Naive thymus-derived CD4-positive, alpha-beta T cell (primary cell): Measurements from ENCODE around the gene DUSP22. TPM values are rescaled to one million over a fixed set of nuclear protein-coding genes. Genes with fewer than 3 reads are reported as not detected.

Experiments
- ATAC-seq: fragments of 150-1000 bp; cut with Tn5 transposase; 2 replicates; pipeline ENCODE4 v1.10.0; 2021; ENCODE audit warnings: mild to moderate bottlenecking, moderate library complexity
- CTCF ChIA-PET: fragments of 350-600 bp; sonication (Branson Sonifier 250); formaldehyde crosslinking; loops from one replicate; lab custom pipeline; 2021; ENCODE audit warnings: antibody characterized with exemption; lab: Charles Lee
- POLR2A ChIA-PET: fragments of 350-600 bp; sonication (Branson Sonifier 250); formaldehyde crosslinking; loops from one replicate; lab custom pipeline; 2021; ENCODE audit warnings: antibody characterized with exemption, inconsistent platforms; lab: Charles Lee
- DNase-seq, 9 donors: peaks; one replicate each; pipeline versions ENCODE4 v3.0.0 to v3.0.0-alpha.2; 2020 to 2022; ENCODE audit warnings: mixed read lengths in 1 of 9
- H3K27ac ChIP-seq: one replicate; pipeline ENCODE4 v1.7.0; 2013; ENCODE audit warnings: mild to moderate bottlenecking, low read depth, low read length, moderate library complexity
- H3K27me3 ChIP-seq, 2 donors: one replicate each; pipeline ENCODE4 v1.7.0; 2013; ENCODE audit warnings: low read length in 2 of 2, mild to moderate bottlenecking in 2 of 2, moderate library complexity in 2 of 2; ENCODE audit not compliant: control insufficient read depth in 2 of 2, insufficient read depth in 2 of 2
- H3K36me3 ChIP-seq, 3 experiments: 1 replicate in 2 of 3; 2 replicates in 1 of 3; pipeline ENCODE4 v1.7.0; 2013; ENCODE audit warnings: low read length in 3 of 3, mild to moderate bottlenecking in 3 of 3, moderate library complexity in 1 of 3; ENCODE audit not compliant: insufficient read depth in 3 of 3, control insufficient read depth in 2 of 3
- H3K4me1 ChIP-seq, 2 donors: one replicate each; pipeline ENCODE4 v1.7.0; 2013; ENCODE audit warnings: low read length in 2 of 2, mild to moderate bottlenecking in 2 of 2, moderate library complexity in 1 of 2; ENCODE audit not compliant: control insufficient read depth in 2 of 2, insufficient read depth in 2 of 2
- H3K4me3 ChIP-seq: 2 replicates; pipeline ENCODE4 v1.7.0; 2013; ENCODE audit warnings: mild to moderate bottlenecking, low read length
- H3K9me3 ChIP-seq, 3 experiments: 1 replicate in 2 of 3; 2 replicates in 1 of 3; pipeline ENCODE4 v1.7.0; 2013; ENCODE audit warnings: low read length in 3 of 3; ENCODE audit not compliant: control insufficient read depth in 2 of 3
- H3K27ac Mint-ChIP-seq, 9 donors: one replicate each; pipeline ENCODE4 v1.8.0; 2020 to 2022; ENCODE audit warnings: mixed read lengths in 9 of 9, mild to moderate bottlenecking in 8 of 9, moderate library complexity in 5 of 9, inconsistent platforms in 2 of 9
- H3K27me3 Mint-ChIP-seq, 5 donors: one replicate each; pipeline ENCODE4 v1.8.0; 2021 to 2022; ENCODE audit warnings: mixed read lengths in 5 of 5, mild to moderate bottlenecking in 1 of 5
- H3K36me3 Mint-ChIP-seq, 5 donors: one replicate each; pipeline ENCODE4 v1.8.0; 2020 to 2022; ENCODE audit warnings: mixed read lengths in 5 of 5, mild to moderate bottlenecking in 3 of 5, inconsistent platforms in 1 of 5
- H3K4me1 Mint-ChIP-seq, 7 donors: one replicate each; pipeline ENCODE4 v1.8.0; 2020 to 2022; ENCODE audit warnings: mixed read lengths in 7 of 7, mild to moderate bottlenecking in 3 of 7, inconsistent platforms in 1 of 7
- H3K4me3 Mint-ChIP-seq, 10 donors: one replicate each; pipeline ENCODE4 v1.8.0; 2020 to 2022; ENCODE audit warnings: mild to moderate bottlenecking in 10 of 10, mixed read lengths in 10 of 10, moderate library complexity in 6 of 10, inconsistent platforms in 2 of 10
- H3K9me3 Mint-ChIP-seq, 11 donors: one replicate each; pipeline ENCODE4 v1.8.0; 2020 to 2022; ENCODE audit warnings: mixed read lengths in 11 of 11, mild to moderate bottlenecking in 4 of 11, inconsistent platforms in 1 of 11, moderate library complexity in 1 of 11
- intact Hi-C, 2 donors: fragments of 100-400 bp; cut with micrococcal nuclease; formaldehyde crosslinking; loops; one replicate each; pipeline ENCODE4 v1.15.1; 2023
- polyA plus RNA-seq, 2 donors: library from polyadenylated mRNA; unstranded; fragments of 300-500 nt; fragmentation: Illumina TruSeq; gene quantifications; one replicate each; pipeline ENCODE4 v1.2.3, GENCODE V29; 2021
- total RNA-seq, 6 experiments: library from RNA in 5 of 6; stranded (reverse) in 5 of 6; gene quantifications; 1 replicate in 5 of 6; 2 replicates in 1 of 6; pipeline ENCODE4 v1.2.3 and lab custom pipeline; 2021 to 2026

The DUSP22 gene
- total and polyA plus RNA-seq, 7 experiments from 2014 or later, result 24.8 to 57.2 (median 36.6) TPM

DNA sequence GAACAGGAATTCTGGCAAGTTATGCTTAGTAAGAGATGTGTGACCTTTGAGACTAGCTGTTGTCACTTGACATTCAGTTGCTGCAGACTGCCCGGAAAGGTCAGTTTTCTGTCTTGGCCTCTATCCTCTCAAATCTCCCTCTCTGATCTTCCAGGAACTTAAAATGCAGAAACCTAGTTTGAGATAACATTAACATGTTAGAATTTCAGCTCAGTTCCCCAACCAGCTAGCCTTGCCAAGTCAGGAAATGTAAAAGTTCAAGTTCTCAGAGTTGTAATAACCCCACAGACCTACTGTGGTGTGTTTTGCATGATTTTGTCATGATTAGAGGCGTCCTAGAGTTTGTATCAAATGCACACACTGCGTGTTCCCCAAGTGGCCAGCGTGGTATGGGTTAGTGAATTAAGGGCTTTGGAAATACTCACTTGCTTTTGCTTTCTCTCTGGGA lies 46.6 kb downstream of the DUSP22 start:
- intact Hi-C loops, result loop anchor here (1.0 to 5.0 kb wide), 5 partner anchors 38 to 150 kb away; partner anchors contain the start of gene DUSP22 (in 2 of the 2)
- ChIA-PET POLR2A (interaction anchor here (0.7 kb wide), 1 partner anchor 250 kb away, joined by 3 read pairs; no protein-coding TSS in a partner anchor), CTCF (interaction anchor here (1.3 kb wide), 1 partner anchor 150 kb away, joined by 4 read pairs; no protein-coding TSS in a partner anchor)
- Histone ChIP-seq H3K36me3 (no peaks in the 10 kb centered on the region), H3K9me3 (no peaks in the 10 kb centered on the region), H3K4me1 (peaks cover 21 to 28% of the 10 kb centered on the region in 2 donors), H3K27ac (no peak overlapping the region), H3K4me3 (no peak overlapping the region), H3K27me3 (no peaks in the 10 kb centered on the region)
- Mint-ChIP-seq H3K4me3 (peak overlapping the region in 9 of 10 donors; percentile 14 to 76 (median 41)), H3K9me3 (peaks cover 0 to 4% (median 0%) of the 10 kb centered on the region in 11 donors), H3K27ac (peak overlapping the region in 4 of 9 donors; percentile 1 to 81 (median 16)), H3K36me3 (peaks cover 0 to 8% (median 5%) of the 10 kb centered on the region in 5 donors), H3K4me1 (peaks cover 32 to 64% (median 54%) of the 10 kb centered on the region in 7 donors), H3K27me3 (no peaks in the 10 kb centered on the region)
- DNase-seq, result no peak
- ATAC-seq, result peak; percentile 26

- no peaks in the 10 kb centered on the region for H3K36me3 ChIP-seq
- peak overlapping the region in 5 of 9 donors; percentile 1 to 63 (median 25) for H3K27ac Mint-ChIP-seq
- H3K4me3 ChIP-seq, result no peak overlapping the region
- POLR2A ChIA-PET, result interaction anchor here (0.9 kb wide), 1 partner anchor 80 kb away, joined by 3 read pairs; no protein-coding TSS in a partner anchor
- H3K27me3 Mint-ChIP-seq, result no peaks in the 10 kb centered on the region
- no peaks in the 10 kb centered on the region for H3K9me3 ChIP-seq
- peak; percentile 33 for ATAC-seq
- peak in 2 of 9 donors; percentile 18 to 28 for DNase-seq
- H3K4me1 Mint-ChIP-seq, result peaks cover 32 to 64% (median 54%) of the 10 kb centered on the region in 7 donors
- intact Hi-C loops, result loop anchor here (1.0 to 5.0 kb wide), 5 partner anchors 38 to 151 kb away; partner anchors contain the start of gene DUSP22 (in 2 of the 2)
- H3K27me3 ChIP-seq, result no peaks in the 10 kb centered on the region
- H3K27ac ChIP-seq, result no peak overlapping the region
- peaks cover 0 to 13% (median 6%) of the 10 kb centered on the region in 5 donors for H3K36me3 Mint-ChIP-seq
- H3K4me3 Mint-ChIP-seq, result peak overlapping the region in 8 of 10 donors; percentile 14 to 58 (median 45)
- H3K4me1 ChIP-seq, result peaks cover 21 to 28% of the 10 kb centered on the region in 2 donors
- peaks cover 0 to 6% (median 0%) of the 10 kb centered on the region in 11 donors for H3K9me3 Mint-ChIP-seq
- CTCF ChIA-PET, result interaction anchor here (1.3 kb wide), 1 partner anchor 151 kb away, joined by 4 read pairs; no protein-coding TSS in a partner anchor
Observed at GRCh38 chr6:339480-339879, 47.2 kb downstream of the DUSP22 start.

GRCh38 chr6:340186-340955 lies 48.1 kb downstream of the DUSP22 start:
- Histone ChIP-seq H3K4me1 (peaks cover 21 to 28% of the 10 kb centered on the region in 2 donors), H3K4me3 (no peak overlapping the region), H3K9me3 (no peaks in the 10 kb centered on the region), H3K36me3 (no peaks in the 10 kb centered on the region), H3K27ac (no peak overlapping the region), H3K27me3 (no peaks in the 10 kb centered on the region)
- ATAC-seq (no peak), DNase-seq (no peak)
- peak overlapping the region in 3 of 9 donors; percentile 22 to 43 (median 31) for H3K27ac Mint-ChIP-seq
- peaks cover 0 to 6% (median 0%) of the 10 kb centered on the region in 11 donors for H3K9me3 Mint-ChIP-seq
- H3K4me1 Mint-ChIP-seq, result peaks cover 32 to 64% (median 54%) of the 10 kb centered on the region in 7 donors
- H3K4me3 Mint-ChIP-seq, result peak overlapping the region in 4 of 10 donors; percentile 14 to 58 (median 36)
- peaks cover 0 to 14% (median 6%) of the 10 kb centered on the region in 5 donors for H3K36me3 Mint-ChIP-seq
- POLR2A ChIA-PET, result interaction anchor here (0.9 kb wide), 1 partner anchor 81 kb away, joined by 3 read pairs; no protein-coding TSS in a partner anchor
- CTCF ChIA-PET, result no interaction called here
- H3K27me3 Mint-ChIP-seq, result no peaks in the 10 kb centered on the region
- intact Hi-C loops, result no loop called here

GRCh38 chr6:340991-341827 lies 48.9 kb downstream of the DUSP22 start:
- CTCF ChIA-PET, result no interaction called here
- DNase-seq, result no peak
- no peak overlapping the region for H3K27ac ChIP-seq
- Mint-ChIP-seq H3K4me3 (no peak overlapping the region), H3K27ac (peak overlapping the region in 3 of 9 donors; percentile 9 to 43 (median 22)), H3K4me1 (peaks cover 30 to 57% (median 47%) of the 10 kb centered on the region in 7 donors), H3K27me3 (no peaks in the 10 kb centered on the region), H3K9me3 (peaks cover 0 to 6% (median 0%) of the 10 kb centered on the region in 11 donors), H3K36me3 (peaks cover 0 to 20% (median 6%) of the 10 kb centered on the region in 5 donors)
- peak; percentile 70 for ATAC-seq
- H3K9me3 ChIP-seq, result no peaks in the 10 kb centered on the region
- POLR2A ChIA-PET, result interaction anchor here (0.6 kb wide), 1 partner anchor 324 kb away, joined by 3 read pairs; no protein-coding TSS in a partner anchor
- intact Hi-C loops, result no loop called here
- no peaks in the 10 kb centered on the region for H3K27me3 ChIP-seq
- no peak overlapping the region for H3K4me3 ChIP-seq
- peaks cover 21 to 28% of the 10 kb centered on the region in 2 donors for H3K4me1 ChIP-seq
- no peaks in the 10 kb centered on the region for H3K36me3 ChIP-seq

- Histone ChIP-seq H3K27ac (no peak overlapping the region), H3K27me3 (no peaks in the 10 kb centered on the region), H3K9me3 (no peaks in the 10 kb centered on the region), H3K36me3 (peaks cover 0 to 2% (median 0%) of the 10 kb centered on the region in 3 experiments), H3K4me3 (no peak overlapping the region), H3K4me1 (peaks cover 17 to 25% of the 10 kb centered on the region in 2 donors)
- Mint-ChIP-seq H3K27ac (peak overlapping the region in 1 of 9 donors; percentile 19), H3K27me3 (no peaks in the 10 kb centered on the region), H3K36me3 (peaks cover 3 to 26% (median 7%) of the 10 kb centered on the region in 5 donors), H3K9me3 (peaks cover 0 to 6% (median 0%) of the 10 kb centered on the region in 11 donors), H3K4me3 (no peak overlapping the region), H3K4me1 (peaks cover 27 to 48% (median 37%) of the 10 kb centered on the region in 7 donors)
- intact Hi-C loops, result no loop called here
- peak; percentile 10 for ATAC-seq
- no peak for DNase-seq
- CTCF ChIA-PET, result no interaction called here
- POLR2A ChIA-PET, result interaction anchor here (0.6 kb wide), 1 partner anchor 323 kb away, joined by 3 read pairs; no protein-coding TSS in a partner anchor
Observed at GRCh38 chr6:341914-342831, 49.9 kb downstream of the DUSP22 start.
